H9 (cell line): ENCODE data around the gene TMEM129. TPM values are rescaled to one million over a fixed set of nuclear protein-coding genes. Genes with fewer than 3 reads are reported as not detected.
A peak's percentile ranks its signal among the peaks of the same experiment; 100 is the strongest.

Experiments
- DNase-seq: peaks from one replicate; pipeline ENCODE4 v3.0.0-alpha.2; 2017
- H2AFZ ChIP-seq: one replicate; pipeline ENCODE4 v1.6.1; 2013; ENCODE audit warnings: mild to moderate bottlenecking, low read length, control low read depth, moderate library complexity
- H2AK5ac ChIP-seq: 2 replicates; pipeline ENCODE4 v1.6.1; 2013; ENCODE audit warnings: low read length, control low read depth, mixed read lengths; ENCODE audit not compliant: insufficient read length
- H2BK120ac ChIP-seq: one replicate; pipeline ENCODE4 v1.6.1; 2013; ENCODE audit warnings: low read depth, mild to moderate bottlenecking, low read length, control low read depth, inconsistent platforms; ENCODE audit not compliant: poor library complexity, severe bottlenecking
- H2BK12ac ChIP-seq: 2 replicates; pipeline ENCODE4 v1.6.1; 2013; ENCODE audit warnings: low read length, control low read depth, mixed read lengths, low read depth; ENCODE audit not compliant: insufficient read length
- H2BK15ac ChIP-seq: 2 replicates; pipeline ENCODE4 v1.6.1; 2013; ENCODE audit warnings: low read depth, low read length, control low read depth
- H2BK20ac ChIP-seq: one replicate; pipeline ENCODE4 v1.6.1; 2013; ENCODE audit warnings: low read depth, mild to moderate bottlenecking, low read length, control low read depth, inconsistent platforms; ENCODE audit not compliant: poor library complexity, severe bottlenecking
- H2BK5ac ChIP-seq: 2 replicates; pipeline ENCODE4 v1.6.1; 2013; ENCODE audit warnings: low read length, control low read depth, mixed read lengths; ENCODE audit not compliant: insufficient read length
- H3K14ac ChIP-seq: 2 replicates; pipeline ENCODE4 v1.6.1; 2013; ENCODE audit warnings: low read length, control low read depth; ENCODE audit not compliant: insufficient read depth
- H3K18ac ChIP-seq: 2 replicates; pipeline ENCODE4 v1.6.1; 2013; ENCODE audit warnings: low read depth, mild to moderate bottlenecking, mixed read lengths, low read length, control low read depth; ENCODE audit not compliant: insufficient read length
- H3K23ac ChIP-seq: 2 replicates; pipeline ENCODE4 v1.6.1; 2013; ENCODE audit warnings: low read length, control low read depth, mixed read lengths, low read depth; ENCODE audit not compliant: insufficient read length
- H3K23me2 ChIP-seq: 2 replicates; pipeline ENCODE4 v1.6.1; 2013; ENCODE audit warnings: low read depth, mild to moderate bottlenecking, mixed read lengths, low read length, control low read depth; ENCODE audit not compliant: insufficient read length, poor library complexity, severe bottlenecking
- H3K27ac ChIP-seq: 2 replicates; pipeline ENCODE4 v1.5.1; 2013; ENCODE audit warnings: low read length, control low read depth, mixed read lengths, low read depth; ENCODE audit not compliant: insufficient read length
- H3K27me3 ChIP-seq: 2 replicates; pipeline ENCODE4 v1.6.1; 2013; ENCODE audit warnings: low read length, control low read depth, inconsistent platforms; ENCODE audit not compliant: insufficient read depth
- H3K4ac ChIP-seq: 2 replicates; pipeline ENCODE4 v1.6.1; 2013; ENCODE audit warnings: low read depth, mild to moderate bottlenecking, control low read depth, inconsistent platforms, low read length, moderate library complexity
- H3K4me1 ChIP-seq: 2 replicates; pipeline ENCODE4 v1.6.1; 2013; ENCODE audit warnings: low read length, control low read depth, inconsistent platforms; ENCODE audit not compliant: insufficient read depth
- H3K4me2 ChIP-seq: 2 replicates; pipeline ENCODE4 v1.6.1; 2013; ENCODE audit warnings: low read length, control low read depth, mixed read lengths; ENCODE audit not compliant: insufficient read length, insufficient read depth
- H3K56ac ChIP-seq: 2 replicates; pipeline ENCODE4 v1.6.1; 2013; ENCODE audit warnings: low read depth, mild to moderate bottlenecking, mixed read lengths, low read length, control low read depth; ENCODE audit not compliant: insufficient read length
- H3K79me1 ChIP-seq: 2 replicates; pipeline ENCODE4 v1.6.1; 2013; ENCODE audit warnings: low read depth, mild to moderate bottlenecking, moderate library complexity, low read length, control low read depth, inconsistent platforms; ENCODE audit not compliant: insufficient read depth, poor library complexity, severe bottlenecking
- H3K79me2 ChIP-seq: 2 replicates; pipeline ENCODE4 v1.6.1; 2013; ENCODE audit warnings: low read length, control low read depth, inconsistent platforms; ENCODE audit not compliant: insufficient read depth
- H3K9ac ChIP-seq: 2 replicates; pipeline ENCODE4 v1.6.1; 2013; ENCODE audit warnings: low read length, control low read depth, mixed read lengths; ENCODE audit not compliant: insufficient read length; ENCODE audit errors: extremely low read depth
- H3K9me3 ChIP-seq: one replicate; pipeline ENCODE4 v1.6.1; 2013; ENCODE audit warnings: low read depth, low read length, inconsistent platforms; ENCODE audit not compliant: control insufficient read depth
- H3T11ph ChIP-seq: one replicate; pipeline ENCODE4 v1.6.1; 2013; ENCODE audit warnings: mild to moderate bottlenecking, low read length, control low read depth, inconsistent platforms
- H4K20me1 ChIP-seq: one replicate; pipeline ENCODE4 v1.6.1; 2013; ENCODE audit not compliant: control insufficient read depth, insufficient read length, insufficient read depth
- H4K5ac ChIP-seq: 2 replicates; pipeline ENCODE4 v1.6.1; 2013; ENCODE audit warnings: low read depth, mild to moderate bottlenecking, mixed read lengths, low read length, control low read depth; ENCODE audit not compliant: insufficient read length
- H4K8ac ChIP-seq: replicated peaks from 2 replicates; pipeline ENCODE4 v1.6.1; 2013; ENCODE audit warnings: low read length, control low read depth, mixed read lengths, low read depth; ENCODE audit not compliant: insufficient read length
- H4K91ac ChIP-seq: 2 replicates; pipeline ENCODE4 v1.6.1; 2013; ENCODE audit warnings: low read depth, mild to moderate bottlenecking, moderate library complexity, mixed read lengths, low read length, control low read depth; ENCODE audit not compliant: insufficient read length
- H3K27ac Mint-ChIP-seq, 3 experiments: 2 replicates in 2 of 3; 3 replicates in 1 of 3; pipeline ENCODE4 v1.8.0; 2020 to 2021; ENCODE audit warnings: mixed read lengths in 3 of 3, mild to moderate bottlenecking in 1 of 3, moderate library complexity in 1 of 3
- H3K27me3 Mint-ChIP-seq: 2 replicates; pipeline ENCODE4 v1.8.0; 2021; ENCODE audit warnings: low read depth, mild to moderate bottlenecking, moderate library complexity, mixed read lengths
- H3K36me3 Mint-ChIP-seq, 3 experiments: 2 replicates in 2 of 3; 3 replicates in 1 of 3; pipeline ENCODE4 v1.8.0; 2020 to 2021; ENCODE audit warnings: low read depth in 3 of 3, mixed read lengths in 3 of 3; ENCODE audit not compliant: insufficient read depth in 1 of 3
- H3K4me1 Mint-ChIP-seq, 2 experiments: 2 replicates each; pipeline ENCODE4 v1.8.0; 2020; ENCODE audit warnings: mixed read lengths in 2 of 2
- H3K4me3 Mint-ChIP-seq, 2 experiments: 2 replicates in 1 of 2; 3 replicates in 1 of 2; pipeline ENCODE4 v1.8.0; 2020 to 2021; ENCODE audit warnings: mild to moderate bottlenecking in 2 of 2, mixed read lengths in 2 of 2, moderate library complexity in 1 of 2
- H3K9me3 Mint-ChIP-seq, 2 experiments: 2 replicates in 1 of 2; 3 replicates in 1 of 2; pipeline ENCODE4 v1.8.0; 2020; ENCODE audit warnings: mild to moderate bottlenecking in 2 of 2, mixed read lengths in 2 of 2, moderate library complexity in 1 of 2
- CTCF ChIP-seq: fragments of 200-600 bp; sonication (generic); conservative IDR thresholded peaks from 3 replicates; pipeline ENCODE4 v1.8.0; 2021; ENCODE audit warnings: antibody characterized with exemption, mild to moderate bottlenecking
- WGBS: extraction: QIAGEN DNeasy Blood & Tissue Kit; methylation state at CpG from one replicate; pipeline ENCODE4 v1.1.7; 2013; ENCODE audit warnings: missing lambda C conversion rate, low lambda C conversion rate, mixed read lengths; ENCODE audit not compliant: insufficient read length; ENCODE audit errors: extremely low coverage; 5-methylcytosine and 5-hydroxymethylcytosine counted together
- total RNA-seq: library from RNA; stranded (reverse); gene quantifications from 2 replicates; pipeline ENCODE4 v1.2.1, GENCODE V29; 2021

Gene TMEM129
- total RNA-seq, 1 experiment from 2014 or later: 27.3 TPM

- peak; percentile 86 for DNase-seq
- Mint-ChIP-seq H3K4me1 (peaks cover 13 to 28% of the 10 kb centered on the region in 2 experiments), H3K4me3 (peak overlapping the region; percentile 49 to 75), H3K9me3 (no peaks in the 10 kb centered on the region), H3K27ac (no peak overlapping the region; a peak in 1 of 7 replicates), H3K27me3 (peaks cover 15% of the 10 kb centered on the region), H3K36me3 (no peaks in the 10 kb centered on the region)
- Histone ChIP-seq H3K23ac (no peak overlapping the region), H3K9ac (no peak overlapping the region), H3T11ph (no peak overlapping the region), H3K4me1 (no peaks in the 10 kb centered on the region; the same call in 1 of the 2 replicates), H3K79me2 (no peaks in the 10 kb centered on the region), H3K4me2 (peak overlapping the region; percentile 40), H2BK15ac (no peak overlapping the region), H3K27me3 (no peaks in the 10 kb centered on the region), H2AK5ac (no peak overlapping the region), H2BK20ac (no peak overlapping the region), H4K8ac (no peak overlapping the region), H2AFZ (no peak overlapping the region), H3K56ac (no peak overlapping the region), H3K23me2 (peaks cover 3% of the 10 kb centered on the region), H4K5ac (no peak overlapping the region), H3K14ac (no peak overlapping the region), H4K91ac (no peak overlapping the region), H3K79me1 (no peaks in the 10 kb centered on the region), H2BK12ac (no peak overlapping the region), H2BK5ac (no peak overlapping the region), H3K18ac (no peak overlapping the region), H3K27ac (no peak overlapping the region), H3K4ac (no peak overlapping the region), H3K9me3 (no peaks in the 10 kb centered on the region), H4K20me1 (no peaks in the 10 kb centered on the region), H2BK120ac (no peak overlapping the region)
- no CpG with 5 or more reads among the region's 32 CpGs for WGBS
- peak; percentile 65 for TF ChIP-seq CTCF
Observed at GRCh38 chr4:1767770-1768366, 46.7 kb upstream of the TMEM129 start.
